GM10248 (cell line): ENCODE measurements around the gene SEC62.
A peak's percentile ranks its signal among the peaks of the same experiment; 100 is the strongest.

Experiments used
- CTCF ChIA-PET: fragments of 300-600 bp; sonication (Branson Sonifier 250); formaldehyde crosslinking; extraction: SDS; loops from one replicate; lab custom pipeline; 2021; ENCODE audit warnings: antibody characterized with exemption; lab: Yijun Ruan, JAX
- POLR2A ChIA-PET: fragments of 350-650 bp; sonication (Branson Sonifier 250); formaldehyde crosslinking; extraction: SDS; loops from one replicate; lab custom pipeline; 2020; ENCODE audit warnings: antibody characterized with exemption; lab: Yijun Ruan, JAX
- DNase-seq: peaks from one replicate; pipeline ENCODE4 v3.0.0; 2012; ENCODE audit errors: extremely low spot score
- CTCF ChIP-seq: IDR thresholded peaks from 2 replicates; pipeline ENCODE4 v1.5.1; 2012; ENCODE audit warnings: mild to moderate bottlenecking, low read depth; ENCODE audit errors: extremely low read depth, missing control alignments, control extremely low read depth

SEC62 gene

GRCh38 chr3:169993761-169994160 lies 27.2 kb downstream of the SEC62 start:
- no peak for DNase-seq
- CTCF ChIA-PET = interaction anchor here (1.4 kb wide), 1 partner anchor 28 kb away, joined by 3 read pairs; no protein-coding TSS in a partner anchor
- no peak for TF ChIP-seq CTCF
- POLR2A ChIA-PET = no interaction called here

- ChIA-PET POLR2A (no interaction called here), CTCF (interaction anchor here (0.8 to 1.1 kb wide), 4 partner anchors 9 to 58 kb away, joined by 3 read pairs; no protein-coding TSS in a partner anchor)
Measured at GRCh38 chr3:169996063-169996462, 29.5 kb downstream of the SEC62 start.

DNA sequence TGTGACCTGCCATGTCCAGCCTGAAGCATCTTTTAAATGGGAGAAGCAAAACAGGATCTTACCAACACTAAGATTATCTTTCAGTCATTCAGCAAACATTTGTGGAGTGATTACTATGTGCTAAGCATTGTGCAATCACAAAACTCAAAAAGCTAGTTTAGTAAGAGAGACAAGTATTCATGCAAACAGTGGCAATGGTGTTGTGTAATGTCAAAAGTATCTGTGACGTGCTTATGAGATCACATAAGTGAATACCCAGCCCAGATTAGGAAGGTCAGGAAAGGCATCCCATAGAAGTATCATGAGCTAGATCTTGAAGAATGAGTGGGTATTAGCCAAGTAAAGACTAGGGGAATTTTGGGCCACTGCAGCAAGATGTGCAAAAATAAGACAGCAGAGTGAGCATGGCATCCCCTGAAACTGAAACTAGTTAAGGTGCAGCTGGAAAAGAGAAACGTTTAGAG lies 32.1 kb downstream of the SEC62 start:
- DNase-seq = no peak
- ChIA-PET POLR2A (no interaction called here), CTCF (interaction anchor here (0.8 to 2.3 kb wide), 4 partner anchors 12 to 136 kb away, joined by 3 to 8 read pairs (median 4); no protein-coding TSS in a partner anchor)
- TF ChIP-seq CTCF = no peak

More at GRCh38 chr3:169996063-169996462, 29.5 kb downstream of the SEC62 start:
- no peak for TF ChIP-seq CTCF
- DNase-seq = no peak

GRCh38 chr3:169999433-169999832 lies 32.8 kb downstream of the SEC62 start:
- POLR2A ChIA-PET = interaction anchor here (0.6 kb wide), 1 partner anchor 42 kb away, joined by 3 read pairs; no protein-coding TSS in a partner anchor
- CTCF ChIA-PET = interaction anchor here (0.8 to 2.3 kb wide), 6 partner anchors 13 to 137 kb away, joined by 3 to 8 read pairs (median 4); no protein-coding TSS in a partner anchor
- peak; percentile 52 for DNase-seq
- no peak for TF ChIP-seq CTCF

- TF ChIP-seq CTCF = no peak
- ChIA-PET POLR2A (interaction anchor here (0.6 kb wide), 1 partner anchor 41 kb away, joined by 3 read pairs; no protein-coding TSS in a partner anchor), CTCF (interaction anchor here (0.9 to 1.5 kb wide), 5 partner anchors 14 to 171 kb away, joined by 3 to 4 read pairs (median 3); no protein-coding TSS in a partner anchor)
- DNase-seq = no peak
Measured at GRCh38 chr3:170000051-170000450, 33.4 kb downstream of the SEC62 start.

- ChIA-PET POLR2A (interaction anchor here (0.6 kb wide), 1 partner anchor 10 kb away, joined by 4 read pairs; no protein-coding TSS in a partner anchor), CTCF (interaction anchor here (1.5 kb wide), 1 partner anchor 10 kb away, joined by 4 read pairs; no protein-coding TSS in a partner anchor)
- TF ChIP-seq CTCF = no peak
- no peak for DNase-seq
Measured at GRCh38 chr3:170002231-170002630, 35.6 kb downstream of the SEC62 start.
